ENCODE results near the gene MORC2.

GRCh38 chr22:30906411-30906810 lies 62.2 kb downstream of the MORC2 start:
- TF ChIP-seq CTCF (conservative IDR thresholded peaks at IDR 0.05 in 1 of 2, IDR thresholded peaks at IDR 0.05 in 1 of 2; ENCODE audit: extremely low read depth in 1 of 2, insufficient read depth in 1 of 2, low read depth in 1 of 2, low read length in 2 of 2), result no peak
- TF ChIP-seq EZH2 (IDR thresholded peaks at IDR 0.05; ENCODE audit: borderline replicate concordance, low read length), result no peak
